Upper lobe of left lung (tissue), 6 donors: Measurements from ENCODE around the gene MED13L. TPM values are rescaled to one million over a fixed set of nuclear protein-coding genes. Genes with fewer than 3 reads are reported as not detected.

Source experiments
- ATAC-seq, 2 donors: fragments of 200-7000 bp; cut with Tn5 transposase; one replicate each; pipeline ENCODE4 v1.9.1; 2022; ENCODE audit warnings: mild to moderate bottlenecking in 2 of 2, moderate library complexity in 2 of 2; ENCODE audit not compliant: low FRiP score in 2 of 2
- DNase-seq, 2 donors: peaks; one replicate each; pipeline ENCODE4 v3.0.0-alpha.2; 2019 to 2020
- H3K27ac ChIP-seq, 4 donors: fragments of 200-600 bp; sonication (generic); one replicate each; pipeline ENCODE4 v1.5.1; 2016 to 2019
- H3K27me3 ChIP-seq, 4 donors: fragments of 200-600 bp; sonication (generic); one replicate each; pipeline ENCODE4 v1.5.1; 2017 to 2019
- H3K36me3 ChIP-seq, 4 donors: fragments of 200-600 bp; sonication (generic); one replicate each; pipeline ENCODE4 v1.5.1; 2016 to 2019
- H3K4me1 ChIP-seq, 4 donors: fragments of 200-600 bp; sonication (generic); one replicate each; pipeline ENCODE4 v1.5.1; 2018 to 2019
- H3K4me3 ChIP-seq, 4 donors: fragments of 200-600 bp; sonication (generic); one replicate each; pipeline ENCODE4 v1.5.1; 2017 to 2019; ENCODE audit warnings: mild to moderate bottlenecking in 2 of 4, moderate library complexity in 1 of 4
- H3K9me3 ChIP-seq, 4 donors: fragments of 200-600 bp; sonication (generic); one replicate each; pipeline ENCODE4 v1.5.1; 2018 to 2019
- EP300 ChIP-seq, 4 donors: sonication (generic); formaldehyde crosslinking; IDR thresholded peaks; one replicate each; pipeline ENCODE4 v1.5.1; 2017; ENCODE audit warnings: antibody characterized with exemption in 4 of 4, control low read depth in 2 of 4
- POLR2A ChIP-seq, 4 donors: fragments of 450-650 bp; IDR thresholded peaks; one replicate each; pipeline ENCODE4 v1.5.1; 2016 to 2017; ENCODE audit warnings: antibody characterized with exemption in 4 of 4, mild to moderate bottlenecking in 2 of 4
- POLR2AphosphoS5 ChIP-seq, 2 donors: sonication (generic); formaldehyde crosslinking; IDR thresholded peaks; one replicate each; pipeline ENCODE4 v1.5.1; 2017; ENCODE audit warnings: antibody characterized with exemption in 2 of 2
- WGBS, 2 donors: methylation state at CpG; one replicate each; pipeline ENCODE4 v1.1.5; 2017 to 2018; 5-methylcytosine and 5-hydroxymethylcytosine counted together
- total RNA-seq, 6 donors: library from RNA; depleted of rRNA in 4 of 6; stranded (reverse); fragments of >200 nt in 4 of 6; gene quantifications; one replicate each; pipeline versions ENCODE4 v1.1.0 to v1.2.1, GENCODE V29; 2016 to 2021
- TF ChIP-seq, protein P1 (sequence below), 6 experiments: fragments of 450-650 bp in 4 of 6; fragments of 200-600 bp in 2 of 6; sonication (generic) in 2 of 6; IDR thresholded peaks; one replicate each; pipeline ENCODE4 v1.5.1; 2016 to 2019; ENCODE audit warnings: antibody characterized with exemption in 6 of 6
- donor health status: DM: no; HTN: no; CAD: no; lungs with moderate emphysema.
- donor health status: DM: no; HTN: yes; CAD: no; lungs with severe emphysema.

Gene MED13L
- total RNA-seq, 6 donors from 2014 or later: 96.6 to 178 (median 124) TPM

GRCh38 chr12:116209503-116209902 is 68.0 kb downstream of the MED13L start:
- H3K4me3 ChIP-seq: no peak overlapping the region
- no peak for TF ChIP-seq POLR2A (IDR thresholded peaks at IDR 0.05)
- TF ChIP-seq, protein P1, sequence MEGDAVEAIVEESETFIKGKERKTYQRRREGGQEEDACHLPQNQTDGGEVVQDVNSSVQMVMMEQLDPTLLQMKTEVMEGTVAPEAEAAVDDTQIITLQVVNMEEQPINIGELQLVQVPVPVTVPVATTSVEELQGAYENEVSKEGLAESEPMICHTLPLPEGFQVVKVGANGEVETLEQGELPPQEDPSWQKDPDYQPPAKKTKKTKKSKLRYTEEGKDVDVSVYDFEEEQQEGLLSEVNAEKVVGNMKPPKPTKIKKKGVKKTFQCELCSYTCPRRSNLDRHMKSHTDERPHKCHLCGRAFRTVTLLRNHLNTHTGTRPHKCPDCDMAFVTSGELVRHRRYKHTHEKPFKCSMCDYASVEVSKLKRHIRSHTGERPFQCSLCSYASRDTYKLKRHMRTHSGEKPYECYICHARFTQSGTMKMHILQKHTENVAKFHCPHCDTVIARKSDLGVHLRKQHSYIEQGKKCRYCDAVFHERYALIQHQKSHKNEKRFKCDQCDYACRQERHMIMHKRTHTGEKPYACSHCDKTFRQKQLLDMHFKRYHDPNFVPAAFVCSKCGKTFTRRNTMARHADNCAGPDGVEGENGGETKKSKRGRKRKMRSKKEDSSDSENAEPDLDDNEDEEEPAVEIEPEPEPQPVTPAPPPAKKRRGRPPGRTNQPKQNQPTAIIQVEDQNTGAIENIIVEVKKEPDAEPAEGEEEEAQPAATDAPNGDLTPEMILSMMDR (IDR thresholded peaks at IDR 0.05): no peak
- TF ChIP-seq POLR2AphosphoS5 (IDR thresholded peaks at IDR 0.05): no peak
- no peak for TF ChIP-seq EP300 (IDR thresholded peaks at IDR 0.05)
- 82 to 85% methylated on average over 2 of the region's 2 CpGs for WGBS, 2 donors

GRCh38 chr12:116207274-116207673 is 70.2 kb downstream of the MED13L start:
- Histone ChIP-seq H3K36me3 (no peaks in the 10 kb centered on the region), H3K4me1 (peaks cover 4 to 18% (median 13%) of the 10 kb centered on the region in 4 donors), H3K9me3 (no peaks in the 10 kb centered on the region), H3K27me3 (no peaks in the 10 kb centered on the region), H3K4me3 (no peak overlapping the region), H3K27ac (no peak overlapping the region)
- TF ChIP-seq, protein P1 (IDR thresholded peaks at IDR 0.05): no peak
- 95 to 97% methylated on average over 3 of the region's 3 CpGs for WGBS, 2 donors
- DNase-seq (no peak), ATAC-seq (no peak)

More at GRCh38 chr12:116209503-116209902, 68.0 kb downstream of the MED13L start:
- H3K9me3 ChIP-seq: no peaks in the 10 kb centered on the region
- no peaks in the 10 kb centered on the region for H3K36me3 ChIP-seq
- H3K27ac ChIP-seq: no peak overlapping the region
- no peak for ATAC-seq
- peaks cover 7 to 36% (median 26%) of the 10 kb centered on the region in 4 donors for H3K4me1 ChIP-seq
- no peak for DNase-seq
- no peaks in the 10 kb centered on the region for H3K27me3 ChIP-seq

DNA sequence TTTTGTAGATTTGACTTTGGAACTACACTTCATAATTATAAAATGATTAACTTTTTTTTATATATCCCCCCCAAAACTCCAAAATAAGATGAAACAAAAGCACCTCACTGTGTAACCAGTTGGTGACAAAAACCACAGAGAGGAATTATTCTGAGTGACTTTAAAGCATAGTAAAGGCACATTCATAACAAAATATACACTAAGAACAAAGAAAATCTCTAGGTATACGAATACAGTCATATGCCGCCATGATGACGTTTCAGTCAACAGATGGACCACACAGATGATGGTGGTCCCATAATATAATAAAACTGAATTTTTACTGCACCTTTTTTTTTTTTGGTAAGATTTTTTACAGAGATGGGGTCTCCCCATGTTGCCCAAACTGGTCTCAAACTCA is 70.7 kb downstream of the MED13L start:
- ATAC-seq (no peak), DNase-seq (no peak)
- Histone ChIP-seq H3K9me3 (no peaks in the 10 kb centered on the region), H3K36me3 (no peaks in the 10 kb centered on the region), H3K27me3 (no peaks in the 10 kb centered on the region), H3K4me3 (no peak overlapping the region), H3K4me1 (peaks cover 4 to 21% (median 12%) of the 10 kb centered on the region in 4 donors), H3K27ac (no peak overlapping the region)
- WGBS, 2 donors: 95 to 97% methylated on average over 3 of the region's 3 CpGs
- TF ChIP-seq EP300 (IDR thresholded peaks at IDR 0.05): no peak
- TF ChIP-seq, protein P1 (IDR thresholded peaks at IDR 0.05): no peak
- TF ChIP-seq POLR2A (IDR thresholded peaks at IDR 0.05): no peak
- no peak for TF ChIP-seq POLR2AphosphoS5 (IDR thresholded peaks at IDR 0.05)

DNA sequence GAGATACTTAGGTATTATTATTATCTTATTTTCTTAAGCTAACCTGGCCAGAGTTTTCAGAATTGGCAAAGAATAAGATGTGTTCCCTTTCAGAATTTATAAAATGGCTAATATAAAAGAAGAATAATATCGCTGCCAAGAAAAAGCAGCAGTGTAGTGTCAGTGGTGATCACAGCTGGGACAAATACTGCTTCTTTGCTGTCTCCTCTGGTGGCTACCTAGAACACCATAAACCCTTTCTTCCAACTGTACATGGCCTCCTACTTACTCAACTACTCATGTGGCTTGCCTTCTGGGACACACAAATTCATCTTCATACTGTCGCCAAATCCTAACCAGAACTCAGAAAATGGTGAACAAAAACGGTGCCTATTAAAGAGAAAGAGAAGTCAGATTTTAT is 72.7 kb downstream of the MED13L start:
- H3K4me1 ChIP-seq: peaks cover 5 to 18% (median 13%) of the 10 kb centered on the region in 4 donors
- H3K36me3 ChIP-seq: no peaks in the 10 kb centered on the region
- H3K9me3 ChIP-seq: no peaks in the 10 kb centered on the region
- no peak for TF ChIP-seq EP300 (IDR thresholded peaks at IDR 0.05)
- no peak for TF ChIP-seq POLR2AphosphoS5 (IDR thresholded peaks at IDR 0.05)
- TF ChIP-seq, protein P1 (IDR thresholded peaks at IDR 0.05): no peak
- no peak for TF ChIP-seq POLR2A (IDR thresholded peaks at IDR 0.05)
- no peak overlapping the region for H3K27ac ChIP-seq
- ATAC-seq (no peak), DNase-seq (no peak)
- WGBS, 2 donors: 91 to 92% methylated on average over 3 of the region's 3 CpGs
- H3K4me3 ChIP-seq: no peak overlapping the region
- no peaks in the 10 kb centered on the region for H3K27me3 ChIP-seq

- Histone ChIP-seq H3K36me3 (no peaks in the 10 kb centered on the region), H3K4me3 (no peak overlapping the region), H3K4me1 (peaks cover 5 to 18% (median 13%) of the 10 kb centered on the region in 4 donors), H3K27ac (no peak overlapping the region), H3K9me3 (no peaks in the 10 kb centered on the region), H3K27me3 (no peaks in the 10 kb centered on the region)
- TF ChIP-seq POLR2A (IDR thresholded peaks at IDR 0.05) (no peak), POLR2AphosphoS5 (IDR thresholded peaks at IDR 0.05) (no peak), EP300 (IDR thresholded peaks at IDR 0.05) (no peak)
- TF ChIP-seq, protein P1 (IDR thresholded peaks at IDR 0.05): no peak
- 85 to 90% methylated on average over 4 of the region's 4 CpGs for WGBS, 2 donors
- ATAC-seq: no peak
- no peak for DNase-seq
Measured at GRCh38 chr12:116204169-116204568, 73.3 kb downstream of the MED13L start.
